Superior temporal gyrus (tissue), 1 donor: Measurements from ENCODE around the gene SLC26A2.
"Not testable (repeated sequence)": the region's sequence is repeated elsewhere in the genome, so short reads cannot be mapped to it uniquely, and the experiment has no call there.

Source experiments
- DNase-seq: peaks from one replicate; pipeline ENCODE4 v3.0.0-alpha.2; 2016; ENCODE audit errors: extremely low spot score

The SLC26A2 gene

DNA sequence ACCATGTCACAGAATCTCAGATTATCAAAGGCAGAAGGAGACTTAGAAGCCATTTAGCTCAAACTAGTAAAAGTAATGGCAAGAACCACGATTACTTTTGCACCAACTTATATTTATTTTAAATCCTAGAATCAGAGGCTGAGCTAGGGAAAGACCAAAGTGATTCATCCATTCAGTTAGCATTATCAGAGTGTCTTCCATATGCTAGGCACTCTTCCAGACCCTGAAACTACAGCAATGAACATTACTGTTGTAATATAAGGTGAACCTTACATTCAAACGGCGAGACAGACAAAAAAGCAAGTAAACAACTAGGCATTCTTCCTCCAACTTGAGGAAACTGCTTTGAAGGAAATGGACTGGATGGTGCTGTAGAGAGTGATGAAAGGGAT is 23.9 kb upstream of the SLC26A2 start:
- DNase-seq = no peak

DNA sequence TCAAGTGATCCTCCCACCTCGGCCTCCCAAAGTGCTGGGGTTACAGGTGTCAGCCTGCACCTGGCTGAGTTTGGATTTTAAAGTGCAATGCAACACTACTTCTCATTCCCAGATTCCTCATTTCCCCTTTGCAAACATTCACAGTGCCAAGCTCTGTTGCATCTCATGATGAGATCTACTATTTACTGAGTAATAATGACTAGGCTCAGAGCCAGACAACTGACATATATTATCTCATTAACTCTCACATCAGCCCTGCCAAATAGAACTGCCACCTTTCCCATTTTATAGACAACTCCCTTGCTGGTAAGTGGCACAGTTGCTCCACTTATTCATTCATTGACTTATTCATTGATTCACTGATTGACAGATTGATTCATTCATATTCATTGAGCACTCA is 22.9 kb upstream of the SLC26A2 start:
- DNase-seq = no peak

DNA sequence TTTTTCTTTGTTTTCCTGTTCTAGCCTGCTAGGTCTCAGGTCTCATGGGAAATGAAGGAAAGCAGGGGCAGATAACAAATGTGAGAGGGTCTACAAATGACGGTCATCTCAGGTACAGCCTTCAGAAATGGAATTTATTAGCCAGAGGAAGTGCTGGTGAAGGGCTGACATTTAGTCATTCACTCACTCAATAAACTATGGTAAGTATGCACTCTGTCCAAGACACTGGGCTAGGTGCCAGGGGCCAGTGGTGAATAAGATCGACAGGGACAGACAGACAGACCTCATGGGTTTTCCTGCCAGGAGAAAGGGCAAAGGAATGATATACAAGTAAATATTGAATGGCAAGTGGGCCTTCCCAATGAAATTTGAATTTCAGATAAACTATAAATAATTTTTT is 22.3 kb upstream of the SLC26A2 start:
- DNase-seq = no peak

DNA sequence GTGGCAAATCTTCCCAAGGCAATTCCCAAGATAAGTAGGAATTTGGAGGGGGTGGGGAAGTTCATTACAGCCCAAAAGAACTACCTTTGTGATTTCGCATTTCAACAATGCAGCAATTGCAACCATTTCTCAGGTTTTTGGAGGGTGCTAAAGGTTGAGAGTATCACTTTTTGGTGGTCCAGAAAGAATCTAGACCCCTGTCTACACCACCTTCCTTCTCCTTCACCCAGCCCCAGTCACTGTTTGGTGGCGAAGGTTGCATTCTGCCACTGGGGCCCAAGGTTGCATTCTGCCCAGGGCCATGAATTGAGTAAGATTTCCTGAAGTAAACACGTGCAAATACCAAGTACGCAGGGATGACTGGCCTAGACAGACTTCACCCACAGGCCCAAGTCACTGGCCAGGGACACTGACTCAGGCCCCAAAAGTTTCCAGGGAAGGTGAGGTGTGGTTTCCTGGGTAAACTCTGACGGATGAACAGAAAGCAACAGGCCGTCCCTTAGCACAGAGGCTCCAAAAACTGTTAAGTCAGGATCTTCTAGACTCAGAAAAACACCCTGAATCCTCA is 21.7 kb upstream of the SLC26A2 start:
- DNase-seq = no peak

DNA sequence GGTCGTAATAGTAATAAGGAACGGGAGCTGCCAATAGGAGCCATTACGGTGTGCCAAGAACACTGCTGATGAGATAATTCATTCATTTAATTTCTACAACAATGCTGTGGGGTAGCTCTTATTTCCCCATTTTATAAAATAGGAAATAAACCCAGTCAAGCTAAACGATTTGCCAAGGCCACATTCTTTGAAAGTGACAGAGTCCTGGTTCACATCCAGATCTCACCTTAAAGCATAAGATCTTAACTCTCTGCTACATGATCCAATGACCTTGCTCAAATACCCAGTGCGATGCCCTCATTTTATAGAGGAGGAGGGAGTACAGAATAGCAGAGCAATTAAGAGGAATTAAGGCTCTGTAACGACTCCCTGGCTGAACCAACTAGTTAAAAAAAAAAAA is 21.0 kb upstream of the SLC26A2 start:
- DNase-seq = no peak

DNA sequence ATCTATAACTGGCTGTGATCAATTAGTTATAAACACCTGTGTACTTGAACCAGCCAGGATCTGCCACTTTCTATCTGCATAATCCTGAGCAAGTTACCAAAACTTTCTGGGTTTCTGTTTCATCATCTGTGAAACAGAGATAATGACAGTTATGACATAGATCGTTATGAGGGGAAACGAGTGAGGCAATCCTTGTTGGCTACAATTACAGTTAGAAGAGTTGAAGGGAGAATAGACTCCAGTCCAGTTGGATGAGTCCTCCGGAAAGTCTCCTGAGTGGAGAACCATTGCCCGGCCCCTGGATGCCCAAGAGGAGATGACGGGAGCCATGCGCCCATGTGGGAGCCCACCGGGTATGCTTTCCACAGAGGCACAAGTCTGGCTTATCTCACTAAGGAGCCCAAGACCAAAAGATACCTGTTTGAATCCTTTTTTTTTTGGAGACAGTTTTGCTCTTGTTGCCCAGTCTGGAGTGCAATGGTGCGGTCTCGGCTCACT is 20.4 kb upstream of the SLC26A2 start:
- DNase-seq = no peak

DNA sequence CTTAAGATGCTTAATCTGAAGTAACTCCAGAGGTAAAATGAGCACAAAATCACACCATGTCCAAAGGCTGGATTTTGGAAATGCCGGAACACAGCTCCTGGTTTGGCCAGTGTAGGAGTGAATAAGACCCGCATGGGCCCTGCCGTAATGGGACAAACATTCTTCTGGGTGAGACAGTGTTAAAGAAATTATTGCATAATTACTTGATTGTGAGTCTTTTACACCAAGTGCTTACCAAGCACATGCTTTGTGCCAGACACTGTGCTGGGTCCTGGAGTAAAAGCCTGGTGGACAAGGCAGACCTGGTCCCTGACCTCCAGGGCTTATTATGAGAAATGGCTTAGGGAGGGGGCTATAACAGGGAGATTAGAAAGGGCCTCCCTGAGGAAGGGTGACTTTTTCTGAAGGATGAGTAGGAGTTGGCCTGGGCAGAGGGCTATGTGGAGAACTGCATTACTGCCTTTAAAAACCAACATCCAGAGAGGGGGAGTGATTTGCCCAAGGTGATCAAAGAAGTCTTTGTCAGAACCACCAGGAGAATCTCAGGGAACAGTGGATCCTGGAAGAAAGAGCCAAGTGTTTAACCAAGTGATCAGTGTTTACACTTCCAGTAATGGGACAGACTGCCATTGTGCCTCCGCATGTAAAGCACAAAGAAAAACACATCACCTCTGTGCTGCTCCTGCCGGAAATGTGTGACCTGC is 19.5 kb upstream of the SLC26A2 start:
- no peak for DNase-seq

DNA sequence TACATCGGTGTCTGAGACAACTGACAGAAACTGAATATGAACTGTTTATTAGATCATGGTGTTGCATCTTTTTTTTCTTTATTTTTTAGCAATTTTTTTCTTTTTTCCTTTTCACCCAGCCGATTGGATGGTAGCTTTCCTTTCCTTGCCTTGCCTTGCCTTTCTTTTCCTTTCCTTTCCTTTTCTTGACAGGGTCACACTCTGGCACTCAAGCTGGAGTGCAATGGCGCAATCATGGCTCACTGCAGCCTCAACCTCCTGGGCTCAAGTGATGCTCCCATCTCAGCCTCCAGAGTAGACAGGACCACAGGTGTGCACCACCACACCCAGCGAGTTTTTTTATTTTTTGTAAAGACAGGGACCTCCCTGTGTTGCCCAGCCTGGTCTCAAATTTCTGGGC is 18.8 kb upstream of the SLC26A2 start:
- no peak for DNase-seq

DNA sequence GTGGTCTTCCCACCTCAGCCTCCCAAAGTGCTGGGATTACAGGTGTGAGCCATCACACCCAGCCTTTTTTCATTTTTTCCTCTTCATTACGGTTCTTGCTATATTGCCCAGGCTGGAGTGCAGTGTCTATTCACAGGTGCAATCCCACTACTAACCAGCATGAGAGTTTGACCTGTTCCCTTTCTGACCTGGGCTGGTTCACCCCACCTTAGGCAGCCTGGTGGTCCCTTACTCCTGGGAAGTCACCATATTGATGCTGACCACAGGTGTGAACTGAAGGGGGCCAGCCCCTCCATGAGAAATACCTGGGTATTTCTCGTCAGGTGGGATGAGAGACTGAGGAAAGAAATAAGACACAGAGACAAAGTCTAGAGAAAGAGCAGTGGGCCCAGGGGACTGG is 18.4 kb upstream of the SLC26A2 start:
- no peak for DNase-seq

DNA sequence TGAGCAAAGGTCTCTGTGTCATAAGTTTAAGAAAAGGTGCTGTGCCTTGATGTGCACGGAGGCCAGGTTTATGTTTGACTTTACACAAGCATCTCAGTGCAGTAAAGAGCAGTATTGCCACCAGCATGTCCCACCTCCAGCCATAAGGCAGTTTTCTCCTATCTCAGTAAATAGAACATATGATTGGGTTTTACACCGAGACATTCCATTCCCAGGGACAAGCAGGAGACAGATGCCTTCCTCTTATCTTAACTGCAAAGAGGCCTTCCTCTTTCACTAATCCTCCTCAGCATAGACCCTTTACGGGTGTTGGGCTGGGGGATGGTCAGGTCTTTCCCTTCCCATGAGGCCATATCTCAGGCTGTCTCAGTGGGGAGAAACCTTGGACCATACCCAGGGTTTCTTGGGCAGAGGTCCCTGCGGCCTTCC is 17.8 kb upstream of the SLC26A2 start:
- not testable (repeated sequence) for DNase-seq

DNA sequence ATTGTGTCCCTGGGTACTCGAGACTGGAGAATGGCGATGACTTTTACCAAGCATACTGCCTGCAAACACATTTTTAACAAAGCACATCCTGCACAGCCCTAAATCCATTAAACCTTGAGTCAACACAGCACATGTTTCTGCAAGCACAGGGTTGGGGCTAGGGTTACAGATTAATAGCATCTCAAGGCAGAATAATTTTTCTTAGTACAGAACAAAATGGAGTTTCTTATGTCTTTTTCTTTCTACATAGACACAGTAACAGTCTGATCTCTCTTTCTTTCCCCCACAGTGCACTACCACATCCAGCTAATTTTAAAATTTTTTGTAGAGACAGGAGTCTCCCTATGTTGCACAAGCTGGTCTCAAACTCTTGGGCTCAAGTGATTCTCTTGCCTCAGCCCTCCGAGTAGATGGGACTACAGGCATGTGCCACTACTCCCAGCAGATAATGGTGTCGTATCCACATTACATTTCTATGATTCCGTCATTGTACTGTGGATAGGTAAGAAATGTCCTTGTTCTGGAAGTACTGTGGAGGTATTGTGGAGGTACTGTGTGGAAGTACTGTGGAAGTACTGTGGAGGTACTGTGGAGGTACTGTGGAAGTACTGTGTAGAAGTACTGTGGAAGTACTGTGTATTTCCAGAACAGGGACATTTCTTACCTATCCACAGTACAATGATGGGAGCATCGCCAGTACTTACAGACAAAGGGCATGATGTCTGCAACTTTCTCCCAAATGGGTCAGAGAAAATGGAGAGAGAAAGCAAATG is 17.2 kb upstream of the SLC26A2 start:
- not testable (repeated sequence) for DNase-seq

DNA sequence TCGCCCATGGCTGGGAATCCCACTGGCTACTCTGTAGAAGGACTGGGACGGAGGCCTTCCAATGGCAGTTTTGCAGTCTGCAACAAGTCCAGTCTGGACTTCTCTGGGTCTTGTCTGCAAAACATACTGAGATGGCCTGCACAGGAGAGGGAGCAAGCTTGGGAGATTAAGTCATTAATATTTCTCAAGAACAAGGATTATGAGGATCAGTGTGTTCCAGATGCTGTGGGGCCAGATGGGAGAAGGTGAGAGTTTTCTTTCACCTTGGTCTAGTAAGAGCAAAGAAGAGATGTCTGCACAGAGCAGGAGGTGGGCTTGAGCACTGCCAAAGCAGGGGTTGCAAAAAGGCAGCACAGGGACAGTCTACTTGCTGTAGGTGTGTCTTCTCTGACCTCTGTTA is 15.9 kb upstream of the SLC26A2 start, which contains the start of gene PDE6A:
Gene PDE6A, minus strand, starts transcription at position 128 of the 400 bp plus-strand sequence. Its CDS starts 120 bp downstream, at position 8.
- no peak for DNase-seq

DNA sequence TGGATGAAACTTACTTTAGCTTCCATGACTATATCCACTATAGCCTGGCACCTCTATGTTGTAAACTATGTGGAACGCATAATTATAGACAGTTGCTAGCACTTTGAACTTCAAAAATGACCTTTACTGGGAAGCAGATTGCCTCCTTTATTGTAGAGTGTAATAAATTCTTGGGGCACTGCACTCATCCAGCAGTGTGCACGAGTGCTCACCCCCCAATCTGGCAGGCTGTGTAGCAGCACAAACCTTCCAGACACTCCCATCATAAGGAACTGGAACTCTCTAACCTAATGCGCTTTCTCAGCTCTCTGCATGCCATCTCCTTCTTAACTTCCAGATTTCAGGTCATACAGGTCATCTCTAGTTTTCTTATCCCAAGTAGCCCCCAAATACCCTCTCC is 14.4 kb upstream of the SLC26A2 start:
- DNase-seq = no peak

DNA sequence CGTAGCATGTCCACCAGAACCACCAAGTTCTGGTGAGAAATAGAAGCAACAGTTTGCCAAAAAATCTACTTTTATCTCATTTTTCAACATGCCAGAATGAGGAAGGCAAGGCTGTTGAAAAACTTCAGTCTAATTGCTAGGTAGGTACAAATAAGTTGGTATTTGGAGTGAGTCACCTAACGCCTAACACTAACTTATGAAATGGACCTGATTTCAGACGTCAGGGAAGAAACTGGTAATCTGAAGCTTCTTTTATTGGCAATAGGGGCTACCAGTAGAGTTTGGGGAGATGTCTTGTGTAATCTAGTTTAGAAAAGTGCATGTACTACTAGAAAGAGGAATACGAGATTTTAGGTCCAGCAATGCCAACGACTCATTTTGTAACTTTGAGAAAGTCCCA is 11.6 kb upstream of the SLC26A2 start:
- DNase-seq = no peak

DNA sequence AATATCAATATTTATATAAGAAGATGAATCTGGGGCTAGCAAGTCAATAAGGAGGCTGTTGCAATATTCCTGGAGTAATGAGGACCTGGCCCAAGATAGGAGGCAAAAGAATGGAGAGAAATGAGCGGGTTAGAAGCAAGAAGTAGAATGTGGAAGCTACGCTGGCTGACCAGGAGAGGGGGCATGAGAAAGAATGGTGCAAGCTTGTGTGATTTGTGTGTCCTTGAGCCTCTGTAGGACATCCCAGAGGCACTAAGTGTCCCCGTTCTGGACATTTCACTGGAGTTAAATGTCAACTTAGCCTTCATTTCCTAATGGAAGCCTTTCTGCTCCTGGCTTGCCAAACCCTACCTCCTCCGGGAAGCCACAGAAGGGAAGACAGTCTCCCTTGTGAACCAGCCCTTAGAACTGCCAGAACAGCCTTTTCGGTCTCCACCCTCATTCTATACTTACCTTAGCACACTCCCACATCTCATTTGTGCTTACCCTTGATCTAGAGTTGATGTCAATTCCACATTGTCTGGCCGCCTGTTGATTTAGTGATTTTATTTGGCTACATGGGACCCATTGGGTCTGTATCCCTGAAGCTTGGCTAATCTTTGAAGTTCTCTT is 9.3 kb upstream of the SLC26A2 start:
- DNase-seq = no peak

DNA sequence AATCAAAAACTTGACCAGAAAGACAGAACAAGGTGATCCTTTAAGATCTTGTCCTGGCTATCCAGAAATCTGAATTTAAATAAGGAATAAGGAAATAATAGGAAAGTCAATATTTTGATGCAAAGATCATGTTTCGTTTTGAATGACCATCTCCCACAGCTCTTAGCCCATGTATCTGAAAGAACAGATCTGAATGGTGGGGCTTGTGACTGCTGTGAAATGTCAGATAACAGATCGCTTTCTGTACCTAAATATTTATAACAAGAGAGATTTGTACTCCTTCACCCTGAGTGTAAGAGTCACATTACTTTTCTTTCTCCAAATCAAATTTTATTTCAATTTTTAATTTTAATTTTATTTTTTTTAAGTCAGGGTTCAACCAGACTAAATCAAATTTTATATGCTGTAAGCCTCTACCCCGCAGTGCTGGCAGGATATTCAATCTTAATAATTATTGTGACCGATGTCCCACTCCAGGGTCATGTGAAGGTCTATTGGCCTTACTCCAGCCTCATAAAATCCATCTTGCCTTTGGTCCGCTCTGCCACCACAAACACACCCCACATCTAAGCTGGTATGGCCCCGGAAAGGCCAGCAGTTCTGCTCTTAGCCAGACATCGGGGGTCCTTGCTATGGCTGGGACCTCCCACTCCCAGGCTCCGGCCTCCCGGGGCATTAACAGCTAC is 7.0 kb upstream of the SLC26A2 start:
- DNase-seq = no peak

DNA sequence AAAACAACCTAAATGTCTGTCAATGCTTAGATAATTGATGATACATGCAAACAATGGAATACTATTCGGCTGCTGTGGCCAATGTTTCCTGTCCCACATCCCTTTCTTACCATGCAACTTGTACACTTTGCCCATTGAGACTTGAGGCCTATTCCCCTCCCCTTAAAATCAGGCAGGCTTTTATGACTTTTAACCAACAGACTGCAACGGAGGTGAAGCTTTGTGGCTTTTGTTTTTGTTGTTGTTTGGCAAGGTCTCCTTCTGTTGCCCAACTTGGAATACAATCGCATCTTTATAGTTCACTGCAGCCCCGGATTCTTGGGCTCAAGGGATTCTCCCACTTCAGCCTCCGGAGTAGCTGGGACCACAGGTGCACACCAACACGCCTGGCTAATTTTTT is 5.8 kb upstream of the SLC26A2 start:
- no peak for DNase-seq

DNA sequence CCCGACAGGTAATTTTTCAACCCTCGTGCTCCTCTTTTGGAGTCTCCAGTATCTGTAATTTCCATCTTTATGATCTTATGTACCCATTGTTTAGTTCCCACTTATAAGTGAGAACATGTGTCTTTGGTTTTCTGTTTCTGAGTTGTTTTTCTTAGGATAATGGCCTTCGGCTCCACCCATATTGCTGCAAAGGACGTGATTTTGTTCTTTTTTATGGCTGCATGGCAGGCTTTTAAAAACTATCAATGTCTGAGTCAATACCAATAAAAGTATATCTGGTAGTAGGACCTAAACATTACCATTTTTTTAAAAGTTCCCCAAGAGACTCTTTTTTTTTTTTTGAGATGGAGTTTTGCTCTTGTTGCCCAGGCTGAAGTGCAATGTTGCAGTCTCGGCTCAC is 3.9 kb upstream of the SLC26A2 start:
- no peak for DNase-seq

DNA sequence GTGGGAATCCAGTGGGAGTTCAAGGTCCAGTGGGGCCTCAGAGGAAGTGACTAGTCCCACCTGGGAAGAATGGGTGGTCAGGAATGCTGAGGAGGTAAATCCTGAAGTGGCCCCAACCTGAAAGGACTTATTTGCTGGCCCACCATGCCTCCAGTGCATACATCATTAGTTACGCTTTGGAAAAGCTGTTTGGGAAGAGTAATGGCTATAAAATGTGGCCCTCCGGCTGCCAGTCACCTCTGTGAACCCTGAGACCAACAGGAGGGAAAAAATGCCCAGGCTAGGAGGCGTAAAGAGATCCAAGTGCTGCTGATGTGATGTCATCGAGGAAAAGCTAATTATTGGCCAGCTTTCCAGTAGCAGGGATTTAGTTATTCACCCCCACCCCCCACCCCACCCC is 2.7 kb upstream of the SLC26A2 start:
- DNase-seq = no peak

DNA sequence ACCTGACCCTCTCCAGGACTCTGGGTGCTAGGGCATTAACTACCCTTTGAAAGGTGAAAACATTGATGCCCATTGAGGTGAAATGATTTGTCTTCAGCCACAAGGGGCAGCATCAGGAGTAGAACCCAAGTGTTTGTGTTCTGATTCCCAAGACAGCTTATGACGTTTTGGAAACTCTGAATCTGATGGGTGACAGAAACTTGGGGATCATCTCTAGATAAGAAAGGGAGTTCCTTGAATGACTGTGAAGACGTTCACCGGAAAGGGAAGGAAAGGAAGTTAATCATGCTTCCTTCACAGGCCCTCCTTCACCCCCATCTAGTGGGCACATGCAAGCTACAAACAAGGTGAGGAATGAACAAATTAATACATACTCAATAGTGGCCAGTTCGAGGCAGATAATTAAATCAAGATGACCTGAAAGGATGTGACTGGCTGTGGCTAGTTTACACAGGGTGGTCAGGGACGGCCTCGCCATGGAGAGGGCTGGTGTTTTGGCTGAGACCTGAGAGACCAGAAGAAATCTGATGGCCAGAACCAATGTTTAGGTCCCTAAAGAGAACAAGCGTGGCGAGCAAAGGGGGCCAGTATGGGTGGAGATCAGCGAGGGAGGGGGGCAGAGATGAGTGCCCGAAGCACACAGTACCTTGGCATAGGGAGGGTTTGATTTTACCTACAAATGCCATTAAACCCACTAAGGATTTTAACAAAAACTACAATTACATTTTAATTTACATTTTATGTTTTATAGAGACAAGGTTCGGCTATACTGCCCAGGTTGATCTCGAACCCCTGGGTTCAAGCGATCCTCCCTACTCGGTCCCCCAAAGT is 937 bp upstream of the SLC26A2 start:
- DNase-seq = peak; percentile 52

DNA sequence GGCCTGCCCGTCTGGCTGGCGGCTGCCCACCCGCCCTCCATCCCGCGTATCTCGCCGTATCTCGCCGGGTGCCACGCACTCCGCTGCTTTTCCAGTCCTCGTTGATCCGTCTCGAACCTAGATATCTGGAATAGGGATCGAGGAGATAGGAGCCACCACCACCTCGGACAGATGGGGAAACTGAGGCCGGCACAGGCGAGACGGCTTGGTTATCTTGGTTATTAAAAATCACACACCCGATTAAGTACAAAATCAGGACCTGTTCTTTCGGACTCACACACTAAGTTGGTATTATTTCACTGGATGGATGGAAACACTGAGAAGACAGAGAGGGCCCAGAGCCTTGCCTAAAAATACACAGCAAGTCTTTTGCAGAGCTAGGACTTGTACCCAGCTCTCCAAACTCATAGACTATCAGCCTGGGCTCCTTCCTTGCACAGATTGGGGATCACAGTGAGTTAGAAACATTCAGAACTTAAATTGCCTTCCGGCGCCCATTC is 678 bp downstream of the SLC26A2 start:
- DNase-seq = peak; percentile 41
